ENCODE measurements around the gene CLMP.

- TF ChIP-seq, protein P1, sequence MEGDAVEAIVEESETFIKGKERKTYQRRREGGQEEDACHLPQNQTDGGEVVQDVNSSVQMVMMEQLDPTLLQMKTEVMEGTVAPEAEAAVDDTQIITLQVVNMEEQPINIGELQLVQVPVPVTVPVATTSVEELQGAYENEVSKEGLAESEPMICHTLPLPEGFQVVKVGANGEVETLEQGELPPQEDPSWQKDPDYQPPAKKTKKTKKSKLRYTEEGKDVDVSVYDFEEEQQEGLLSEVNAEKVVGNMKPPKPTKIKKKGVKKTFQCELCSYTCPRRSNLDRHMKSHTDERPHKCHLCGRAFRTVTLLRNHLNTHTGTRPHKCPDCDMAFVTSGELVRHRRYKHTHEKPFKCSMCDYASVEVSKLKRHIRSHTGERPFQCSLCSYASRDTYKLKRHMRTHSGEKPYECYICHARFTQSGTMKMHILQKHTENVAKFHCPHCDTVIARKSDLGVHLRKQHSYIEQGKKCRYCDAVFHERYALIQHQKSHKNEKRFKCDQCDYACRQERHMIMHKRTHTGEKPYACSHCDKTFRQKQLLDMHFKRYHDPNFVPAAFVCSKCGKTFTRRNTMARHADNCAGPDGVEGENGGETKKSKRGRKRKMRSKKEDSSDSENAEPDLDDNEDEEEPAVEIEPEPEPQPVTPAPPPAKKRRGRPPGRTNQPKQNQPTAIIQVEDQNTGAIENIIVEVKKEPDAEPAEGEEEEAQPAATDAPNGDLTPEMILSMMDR (IDR thresholded peaks at IDR 0.05 in 2 of 3, conservative IDR thresholded peaks at IDR 0.05 in 1 of 3; ENCODE audit: borderline replicate concordance in 1 of 3, insufficient read depth in 1 of 3, low read depth in 2 of 3, low read length in 2 of 3) = no peak
- TF ChIP-seq EZH2 (IDR thresholded peaks at IDR 0.05) (no peak), RAD21 (IDR thresholded peaks at IDR 0.05; ENCODE audit: low read depth) (no peak), POLR2AphosphoS5 (IDR thresholded peaks at IDR 0.05; ENCODE audit: low read depth, low read length) (no peak), POLR2A (IDR thresholded peaks at IDR 0.05; ENCODE audit: borderline replicate concordance, extremely low read depth, insufficient read depth, insufficient read length) (no peak), ZNF274 (IDR thresholded peaks at IDR 0.05; ENCODE audit: low read depth, low read length) (no peak), SIN3A (IDR thresholded peaks at IDR 0.05; ENCODE audit: low read depth) (no peak), SRF (IDR thresholded peaks at IDR 0.05; ENCODE audit: low read depth) (no peak), EZH2phosphoT487 (IDR thresholded peaks at IDR 0.05; ENCODE audit: borderline replicate concordance) (no peak), MAX (IDR thresholded peaks at IDR 0.05) (no peak), YY1 (IDR thresholded peaks at IDR 0.05; ENCODE audit: extremely low read depth, insufficient replicate concordance, low read depth, low read length) (no peak), REST (IDR thresholded peaks at IDR 0.05; ENCODE audit: low read depth) (no peak), JUND (IDR thresholded peaks at IDR 0.05) (no peak), TCF7L2 (IDR thresholded peaks at IDR 0.05; ENCODE audit: borderline replicate concordance, extremely low read depth, insufficient read depth, insufficient read length) (no peak)
Measured at GRCh38 chr11:123052901-123053721, 141.9 kb downstream of the CLMP start.

Measured in HCT116 (cell line).